ENCODE measurements around the gene PDZD7.
A peak's percentile ranks its signal among the peaks of the same experiment; 100 is the strongest.

Gene PDZD7

GRCh38 chr10:101064415-101065030 lies 33.6 kb upstream of the PDZD7 start:
- DNase-seq, result no peak
- H3K27ac Mint-ChIP-seq, result no peak overlapping the region
- no peak overlapping the region for H3K4me3 Mint-ChIP-seq
- H3K4me1 Mint-ChIP-seq, result peaks cover 54% of the 10 kb centered on the region
- H3K9me3 Mint-ChIP-seq, result no peaks in the 10 kb centered on the region
- peaks cover 65% of the 10 kb centered on the region for H3K27me3 Mint-ChIP-seq
- no peak for ATAC-seq

GRCh38 chr10:101063548-101064414 lies 32.9 kb upstream of the PDZD7 start:
- H3K27me3 Mint-ChIP-seq, result peaks cover 65% of the 10 kb centered on the region
- DNase-seq (no peak), ATAC-seq (no peak)
- H3K4me3 Mint-ChIP-seq, result peak overlapping the region in 1 of 2 donors; percentile 24
- H3K4me1 Mint-ChIP-seq, result peaks cover 59% of the 10 kb centered on the region
- no peak overlapping the region for H3K27ac Mint-ChIP-seq
- H3K9me3 Mint-ChIP-seq, result no peaks in the 10 kb centered on the region

GRCh38 chr10:101063050-101063525 lies 32.2 kb upstream of the PDZD7 start:
- Mint-ChIP-seq H3K27ac (no peak overlapping the region), H3K4me3 (peak overlapping the region; percentile 77 to 86), H3K27me3 (peaks cover 65% of the 10 kb centered on the region), H3K9me3 (no peaks in the 10 kb centered on the region), H3K4me1 (peaks cover 59% of the 10 kb centered on the region)
- no peak for DNase-seq
- ATAC-seq, result no peak

- DNase-seq (peak; percentile 64 to 67), ATAC-seq (peak; percentile 63)
- H3K27me3 Mint-ChIP-seq, result peaks cover 61% of the 10 kb centered on the region
- H3K27ac Mint-ChIP-seq, result no peak overlapping the region
- H3K4me1 Mint-ChIP-seq, result peaks cover 55% of the 10 kb centered on the region
- no peaks in the 10 kb centered on the region for H3K9me3 Mint-ChIP-seq
- peak overlapping the region; percentile 77 to 86 for H3K4me3 Mint-ChIP-seq
Measured at GRCh38 chr10:101062232-101063049, 31.5 kb upstream of the PDZD7 start.

GRCh38 chr10:101061624-101062231 lies 30.8 kb upstream of the PDZD7 start, which contains the start of gene KAZALD1:
Gene KAZALD1 (plus strand): TSS chr10:101061989. CDS start chr10:101062593, 604 bp downstream.
- peaks cover 50% of the 10 kb centered on the region for H3K4me1 Mint-ChIP-seq
- H3K27ac Mint-ChIP-seq, result peak within 1 kb of the TSS; percentile 97
- H3K9me3 Mint-ChIP-seq, result no peaks in the 10 kb centered on the region
- peak within 1 kb of the TSS; percentile 86 to 98 for H3K4me3 Mint-ChIP-seq
- DNase-seq, result no peak
- peak; percentile 44 for ATAC-seq
- H3K27me3 Mint-ChIP-seq, result peaks cover 54% of the 10 kb centered on the region

- Mint-ChIP-seq H3K27me3 (peaks cover 47% of the 10 kb centered on the region), H3K4me1 (peaks cover 47% of the 10 kb centered on the region), H3K27ac (peak overlapping the region; percentile 97), H3K9me3 (no peaks in the 10 kb centered on the region), H3K4me3 (peak overlapping the region; percentile 86 to 98)
- peak; percentile 75 for ATAC-seq
- DNase-seq, result peak in 1 of 2 donors; percentile 92
Measured at GRCh38 chr10:101060951-101061623, 30.2 kb upstream of the PDZD7 start.

- ATAC-seq (peak; percentile 67), DNase-seq (peak; percentile 84 to 95)
- Mint-ChIP-seq H3K9me3 (no peaks in the 10 kb centered on the region), H3K27ac (peak overlapping the region; percentile 97), H3K4me3 (peak overlapping the region; percentile 86 to 98), H3K27me3 (peaks cover 39% of the 10 kb centered on the region), H3K4me1 (peaks cover 43% of the 10 kb centered on the region)
Measured at GRCh38 chr10:101060036-101060950, 29.4 kb upstream of the PDZD7 start.

- Mint-ChIP-seq H3K27ac (peak overlapping the region in 1 of 2 donors; percentile 59), H3K27me3 (peaks cover 2% of the 10 kb centered on the region), H3K9me3 (no peaks in the 10 kb centered on the region), H3K4me3 (no peak overlapping the region), H3K4me1 (peaks cover 18% of the 10 kb centered on the region)
- ATAC-seq (no peak), DNase-seq (no peak)
Measured at GRCh38 chr10:101056365-101057151, 25.6 kb upstream of the PDZD7 start.

GRCh38 chr10:101055411-101055810 lies 24.5 kb upstream of the PDZD7 start:
- ATAC-seq (no peak), DNase-seq (no peak)
- H3K4me3 Mint-ChIP-seq, result no peak overlapping the region
- peaks cover 9% of the 10 kb centered on the region for H3K27me3 Mint-ChIP-seq
- peaks cover 23% of the 10 kb centered on the region for H3K4me1 Mint-ChIP-seq
- no peaks in the 10 kb centered on the region for H3K9me3 Mint-ChIP-seq
- no peak overlapping the region for H3K27ac Mint-ChIP-seq

GRCh38 chr10:101054876-101055275 lies 23.9 kb upstream of the PDZD7 start:
- Mint-ChIP-seq H3K9me3 (no peaks in the 10 kb centered on the region), H3K27ac (no peak overlapping the region), H3K27me3 (peaks cover 14% of the 10 kb centered on the region), H3K4me1 (peaks cover 26% of the 10 kb centered on the region), H3K4me3 (no peak overlapping the region)
- DNase-seq (no peak), ATAC-seq (no peak)

GRCh38 chr10:101054351-101054750 lies 23.4 kb upstream of the PDZD7 start:
- ATAC-seq (no peak), DNase-seq (no peak)
- Mint-ChIP-seq H3K27me3 (peaks cover 20% of the 10 kb centered on the region), H3K27ac (no peak overlapping the region), H3K9me3 (no peaks in the 10 kb centered on the region), H3K4me1 (peaks cover 26% of the 10 kb centered on the region), H3K4me3 (no peak overlapping the region)

- Mint-ChIP-seq H3K4me1 (peaks cover 30% of the 10 kb centered on the region), H3K9me3 (no peaks in the 10 kb centered on the region), H3K4me3 (no peak overlapping the region), H3K27ac (no peak overlapping the region), H3K27me3 (peaks cover 28% of the 10 kb centered on the region)
- DNase-seq, result no peak
- ATAC-seq, result no peak
Measured at GRCh38 chr10:101053516-101053915, 22.6 kb upstream of the PDZD7 start.

GRCh38 chr10:101052285-101052684 lies 21.4 kb upstream of the PDZD7 start:
- no peak overlapping the region for H3K4me3 Mint-ChIP-seq
- DNase-seq (no peak), ATAC-seq (no peak)
- peaks cover 36% of the 10 kb centered on the region for H3K4me1 Mint-ChIP-seq
- peaks cover 40% of the 10 kb centered on the region for H3K27me3 Mint-ChIP-seq
- no peaks in the 10 kb centered on the region for H3K9me3 Mint-ChIP-seq
- H3K27ac Mint-ChIP-seq, result peak overlapping the region in 1 of 2 donors; percentile 61

Data from stimulated activated naive CD8-positive, alpha-beta T cell treated with anti-CD3 and anti-CD28 coated beads, Interleukin-15, amount 100 ng/mL, for 72 hours (primary cell).